HG02885 (cell line): Measurements from ENCODE around the gene SLIT3.
A peak's percentile ranks its signal among the peaks of the same experiment; 100 is the strongest.

ENCODE experiments used
- ATAC-seq: cut with Tn5 transposase; IDR thresholded peaks from one replicate; pipeline ENCODE4 v1.9.1; 2021; ENCODE audit warnings: mild to moderate bottlenecking; ENCODE audit not compliant: unreplicated experiment, poor library complexity

The SLIT3 gene

GRCh38 chr5:169300468-169301385 is at the start of gene SLIT3:
Gene SLIT3 (minus strand): TSS chr5:169301139. CDS start chr5:169300709, 430 bp downstream.
- no peak for ATAC-seq

GRCh38 chr5:169350016-169350415 is 49.1 kb upstream of the SLIT3 start:
- no peak for ATAC-seq

- ATAC-seq = no peak
These were observed 46.8 kb upstream of the SLIT3 start for GRCh38 chr5:169347786-169348185.

- no peak for ATAC-seq
These were observed 43.7 kb upstream of the SLIT3 start for GRCh38 chr5:169344629-169345028.

- no peak for ATAC-seq
These were observed 42.8 kb upstream of the SLIT3 start for GRCh38 chr5:169343766-169344165.

GRCh38 chr5:169341556-169341955 is 40.6 kb upstream of the SLIT3 start:
- no peak for ATAC-seq

GRCh38 chr5:169339869-169340268 is 38.9 kb upstream of the SLIT3 start:
- ATAC-seq = peak; percentile 52

GRCh38 chr5:169336242-169336641 is 35.3 kb upstream of the SLIT3 start:
- ATAC-seq = no peak

- no peak for ATAC-seq
These were observed 34.9 kb upstream of the SLIT3 start for GRCh38 chr5:169335806-169336205.

- no peak for ATAC-seq
These were observed 32.6 kb upstream of the SLIT3 start for GRCh38 chr5:169333518-169333917.

GRCh38 chr5:169331292-169331852 is 30.4 kb upstream of the SLIT3 start:
- no peak for ATAC-seq

GRCh38 chr5:169328401-169328800 is 27.5 kb upstream of the SLIT3 start:
- ATAC-seq = no peak

- no peak for ATAC-seq
These were observed 24.3 kb upstream of the SLIT3 start for GRCh38 chr5:169325273-169325672.

- no peak for ATAC-seq
These were observed 17.6 kb upstream of the SLIT3 start for GRCh38 chr5:169318556-169318955.

- no peak for ATAC-seq
These were observed 6.7 kb upstream of the SLIT3 start for GRCh38 chr5:169307646-169308045.

- no peak for ATAC-seq
These were observed 4.4 kb upstream of the SLIT3 start for GRCh38 chr5:169305366-169305765.

- ATAC-seq = no peak
These were observed 3.2 kb upstream of the SLIT3 start for GRCh38 chr5:169304175-169304574.

- ATAC-seq = no peak
These were observed 2.2 kb upstream of the SLIT3 start for GRCh38 chr5:169303119-169303515.

- ATAC-seq = peak; percentile 73
These were observed 1.7 kb upstream of the SLIT3 start for GRCh38 chr5:169302491-169303118.

- ATAC-seq = peak; percentile 15
These were observed 1.0 kb upstream of the SLIT3 start for GRCh38 chr5:169301986-169302385.

- no peak for ATAC-seq
These were observed 521 bp upstream of the SLIT3 start for GRCh38 chr5:169301386-169301934.
